GM19397 (cell line): ENCODE results near the gene TUBD1.
A peak's percentile ranks its signal among the peaks of the same experiment; 100 is the strongest.
"Not testable (repeated sequence)": the region's sequence is repeated elsewhere in the genome, so short reads cannot be mapped to it uniquely, and the experiment has no call there.

Source experiments
- ATAC-seq: cut with Tn5 transposase; IDR thresholded peaks from one replicate; pipeline ENCODE4 v1.9.1; 2021; ENCODE audit warnings: mild to moderate bottlenecking, moderate library complexity; ENCODE audit not compliant: unreplicated experiment

TUBD1 gene, protein sequence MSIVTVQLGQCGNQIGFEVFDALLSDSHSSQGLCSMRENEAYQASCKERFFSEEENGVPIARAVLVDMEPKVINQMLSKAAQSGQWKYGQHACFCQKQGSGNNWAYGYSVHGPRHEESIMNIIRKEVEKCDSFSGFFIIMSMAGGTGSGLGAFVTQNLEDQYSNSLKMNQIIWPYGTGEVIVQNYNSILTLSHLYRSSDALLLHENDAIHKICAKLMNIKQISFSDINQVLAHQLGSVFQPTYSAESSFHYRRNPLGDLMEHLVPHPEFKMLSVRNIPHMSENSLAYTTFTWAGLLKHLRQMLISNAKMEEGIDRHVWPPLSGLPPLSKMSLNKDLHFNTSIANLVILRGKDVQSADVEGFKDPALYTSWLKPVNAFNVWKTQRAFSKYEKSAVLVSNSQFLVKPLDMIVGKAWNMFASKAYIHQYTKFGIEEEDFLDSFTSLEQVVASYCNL

DNA sequence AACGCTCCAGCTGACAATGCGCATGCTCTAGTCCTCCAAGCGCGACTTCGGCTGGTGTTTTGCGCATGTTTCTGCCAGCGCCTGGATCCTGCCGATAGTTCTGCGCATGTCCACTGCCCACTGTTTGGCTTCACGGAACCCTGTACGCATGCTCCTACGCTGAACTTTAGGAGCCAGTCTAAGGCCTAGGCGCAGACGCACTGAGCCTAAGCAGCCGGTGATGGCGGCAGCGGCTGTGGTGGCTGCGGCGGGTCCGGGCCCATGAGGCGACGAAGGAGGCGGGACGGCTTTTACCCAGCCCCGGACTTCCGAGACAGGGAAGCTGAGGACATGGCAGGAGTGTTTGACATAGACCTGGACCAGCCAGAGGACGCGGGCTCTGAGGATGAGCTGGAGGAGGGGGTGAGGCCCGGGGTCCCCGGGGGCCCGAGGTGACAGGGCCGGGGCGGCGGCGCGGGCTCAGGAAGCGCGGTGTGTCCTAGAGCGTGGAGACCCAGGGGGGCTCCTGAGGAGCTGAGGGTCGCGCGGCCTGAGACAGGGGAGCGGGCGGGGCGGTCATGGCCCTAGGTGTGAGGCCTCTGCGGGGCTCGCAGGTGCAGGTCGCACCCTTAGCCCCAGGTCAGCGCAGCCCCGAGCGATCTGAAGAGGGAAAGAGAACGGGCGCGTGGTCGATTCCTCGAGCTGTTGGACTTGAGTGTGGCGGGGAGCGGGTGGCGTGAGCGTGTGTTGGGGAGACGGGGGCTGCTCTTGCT is at the start of gene TUBD1, which contains the start of gene RPS6KB1:
Gene TUBD1 (minus strand): TSS at position 20 of the 752 bp plus-strand sequence. CDS start 1,941 bp downstream, outside the sequence.
Gene RPS6KB1 (plus strand): TSS at position 198 of the 752 bp plus-strand sequence. CDS start 64 bp downstream, at position 262.
- ATAC-seq = peak; percentile 90

DNA sequence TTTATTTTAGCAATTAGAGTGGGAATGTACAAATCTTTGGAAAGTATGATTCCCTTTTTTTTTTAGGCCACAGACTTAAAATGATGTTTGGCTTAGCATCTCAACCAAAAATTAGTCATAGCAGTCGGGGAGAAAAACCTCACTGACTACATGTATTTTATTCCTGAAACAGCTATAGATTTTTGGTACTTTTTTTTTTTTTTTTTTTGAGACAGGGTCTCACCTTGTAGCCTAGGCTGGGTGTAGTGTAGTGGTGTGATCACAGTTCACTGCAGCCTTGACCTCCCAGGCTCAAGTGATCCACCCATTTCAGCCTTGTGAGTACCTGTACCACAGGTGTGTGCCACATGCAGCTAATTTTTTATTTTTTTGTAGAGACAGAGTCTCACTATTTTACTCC is 48.4 kb upstream of the TUBD1 start:
- no peak for ATAC-seq

DNA sequence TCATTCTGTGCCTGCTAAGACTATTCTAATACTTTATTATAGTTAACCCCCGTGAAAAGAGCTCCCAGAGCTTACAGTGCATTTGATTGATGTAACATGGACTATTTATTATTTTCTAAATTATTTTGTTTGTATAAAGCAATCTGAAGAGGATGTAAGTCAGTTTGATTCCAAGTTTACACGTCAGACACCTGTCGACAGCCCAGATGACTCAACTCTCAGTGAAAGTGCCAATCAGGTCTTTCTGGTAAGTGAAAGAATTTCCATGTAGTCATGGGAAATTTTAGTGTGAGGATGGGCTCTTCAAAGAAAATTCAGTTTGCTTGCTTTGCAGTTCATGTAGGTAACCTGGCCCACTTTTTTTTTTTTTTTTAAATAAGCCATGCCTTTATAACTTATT is 48.0 kb upstream of the TUBD1 start:
- ATAC-seq = not testable (repeated sequence)

DNA sequence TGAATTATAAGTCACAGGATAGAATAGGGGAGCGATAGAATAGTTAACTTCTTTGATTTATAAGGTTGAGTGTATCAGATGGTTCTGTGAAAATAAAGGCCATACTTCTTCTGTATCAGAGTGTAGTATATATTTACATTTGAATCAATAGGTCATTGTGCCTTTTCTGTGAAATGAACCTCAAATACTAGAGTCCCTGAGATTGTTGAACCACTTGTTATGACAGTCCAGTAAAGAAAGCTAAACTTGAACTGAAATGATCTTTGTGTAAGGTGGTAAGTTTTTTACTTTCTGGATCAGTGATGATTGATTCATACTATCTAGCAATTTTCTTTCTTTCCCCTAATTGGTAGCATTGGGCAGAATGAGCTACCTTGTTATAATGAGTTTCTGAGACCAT is 40.6 kb upstream of the TUBD1 start:
- ATAC-seq = not testable (repeated sequence)

DNA sequence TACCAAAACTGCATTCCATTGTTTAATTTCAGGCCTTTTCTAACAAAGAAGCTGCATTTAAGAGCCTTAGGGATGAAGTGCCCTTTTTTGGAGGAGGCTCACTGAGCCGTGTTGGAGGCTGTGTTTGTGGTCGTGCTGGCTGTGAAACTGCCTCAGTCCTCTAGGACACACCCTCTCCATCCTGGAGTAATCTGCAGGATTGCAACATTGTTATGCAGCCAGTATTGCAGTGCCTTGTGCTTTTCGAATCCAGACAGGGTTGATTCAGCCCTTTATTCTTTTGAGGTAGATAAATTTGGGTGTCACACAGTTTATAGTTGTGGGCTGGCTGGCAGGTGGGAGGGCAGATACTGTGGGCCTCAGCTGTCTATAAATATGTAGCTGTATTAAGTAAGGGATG is 38.0 kb upstream of the TUBD1 start:
- ATAC-seq = not testable (repeated sequence)

DNA sequence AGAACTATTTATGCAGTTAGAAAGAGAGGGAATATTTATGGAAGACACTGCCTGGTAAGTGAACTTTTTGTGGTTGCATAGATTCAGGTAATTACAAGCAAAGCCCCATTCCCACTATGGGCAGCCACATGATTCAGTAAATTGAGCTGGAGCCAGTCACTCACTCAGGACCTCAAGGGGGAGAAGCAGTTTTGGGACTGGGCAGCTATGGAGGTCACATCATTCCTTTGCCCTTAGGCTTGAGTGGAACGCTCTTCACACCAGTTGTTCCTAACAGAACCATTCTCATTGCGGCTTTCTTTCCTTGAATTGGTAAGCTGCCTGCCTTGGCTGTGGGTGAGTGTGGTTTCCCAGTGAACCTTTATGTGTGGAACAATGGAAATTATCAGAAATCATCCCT is 37.4 kb upstream of the TUBD1 start:
- not testable (repeated sequence) for ATAC-seq

DNA sequence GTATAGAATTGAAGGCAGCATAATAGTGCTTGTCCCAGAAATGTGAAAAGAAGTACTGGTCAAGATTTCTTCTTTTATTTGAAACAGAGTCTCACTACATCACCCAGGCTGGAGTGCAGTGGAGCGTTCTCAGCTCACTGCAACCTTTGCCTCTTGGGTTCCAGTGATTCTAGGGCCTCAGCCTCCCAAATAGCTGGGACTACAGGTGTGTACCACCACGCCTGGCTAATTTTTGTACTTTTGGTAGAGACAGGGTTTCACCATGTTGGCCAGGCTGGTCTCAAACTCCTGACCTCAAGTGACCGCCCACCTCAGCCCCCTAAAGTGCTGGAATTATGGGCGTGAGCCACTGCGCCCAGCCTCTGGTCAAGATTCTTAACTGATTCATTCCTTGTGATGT is 27.9 kb upstream of the TUBD1 start:
- not testable (repeated sequence) for ATAC-seq

DNA sequence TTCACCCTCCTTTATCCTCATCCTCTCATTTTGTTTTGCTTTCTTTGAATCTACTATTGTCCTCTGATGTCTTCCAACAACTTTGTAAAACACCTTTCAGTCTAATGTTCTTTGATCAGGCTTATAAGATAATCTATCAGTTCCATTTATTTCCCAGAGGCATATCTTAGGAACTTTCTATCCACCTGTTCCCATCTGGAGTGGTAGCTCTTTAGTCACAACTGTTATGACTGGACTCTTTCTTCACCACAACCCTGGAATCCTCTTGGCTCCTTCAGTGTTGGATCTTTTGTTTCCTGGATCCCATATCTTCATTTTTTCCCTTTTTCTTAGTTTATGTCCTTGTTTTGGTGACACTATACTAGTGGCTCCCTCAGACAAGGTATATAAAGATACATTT is 23.7 kb upstream of the TUBD1 start:
- no peak for ATAC-seq

DNA sequence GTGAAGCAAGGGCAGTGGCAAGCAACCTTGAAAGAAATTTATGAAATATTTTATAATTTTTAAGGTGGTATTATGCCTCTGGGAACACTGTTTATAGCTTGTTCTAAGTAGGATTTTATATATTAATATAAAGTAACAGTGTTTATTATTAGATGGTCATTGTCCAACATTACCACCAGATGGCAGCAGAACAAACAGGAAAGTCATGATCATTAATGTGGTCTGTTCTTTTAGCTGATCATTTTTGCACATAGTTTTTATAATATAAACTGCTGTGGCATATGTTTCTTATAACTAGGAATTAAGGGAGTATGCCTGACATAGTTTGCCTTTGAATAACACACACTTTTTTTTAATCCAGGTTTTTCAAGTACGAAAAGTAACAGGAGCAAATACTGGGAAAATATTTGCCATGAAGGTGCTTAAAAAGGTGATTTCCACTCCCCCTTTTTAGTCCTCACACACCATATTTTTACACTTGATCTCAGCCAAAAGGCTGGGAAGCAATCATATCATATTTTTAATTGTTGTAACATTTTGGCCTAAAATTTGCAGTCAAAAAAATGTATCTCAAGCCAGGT is 21.6 kb upstream of the TUBD1 start:
- no peak for ATAC-seq

DNA sequence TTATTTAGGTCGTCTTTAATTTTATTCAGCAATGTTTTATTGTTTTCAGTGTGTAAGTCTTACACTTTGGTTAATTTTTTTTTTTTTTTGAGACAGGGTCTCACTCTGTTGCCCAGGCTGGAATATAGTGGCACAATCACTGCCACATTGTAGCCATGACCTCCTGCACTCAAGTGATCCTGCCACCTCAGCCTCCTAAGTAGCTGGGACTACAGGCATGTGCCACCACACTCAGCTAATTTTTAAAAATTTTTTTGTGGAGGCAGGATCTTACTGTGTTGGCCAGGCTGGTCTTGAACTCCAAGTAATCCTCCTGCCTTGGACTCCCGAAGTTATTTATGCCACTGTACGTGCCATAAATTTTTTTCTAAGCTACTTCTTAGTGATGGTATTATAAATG is 14.7 kb upstream of the TUBD1 start:
- ATAC-seq = no peak

DNA sequence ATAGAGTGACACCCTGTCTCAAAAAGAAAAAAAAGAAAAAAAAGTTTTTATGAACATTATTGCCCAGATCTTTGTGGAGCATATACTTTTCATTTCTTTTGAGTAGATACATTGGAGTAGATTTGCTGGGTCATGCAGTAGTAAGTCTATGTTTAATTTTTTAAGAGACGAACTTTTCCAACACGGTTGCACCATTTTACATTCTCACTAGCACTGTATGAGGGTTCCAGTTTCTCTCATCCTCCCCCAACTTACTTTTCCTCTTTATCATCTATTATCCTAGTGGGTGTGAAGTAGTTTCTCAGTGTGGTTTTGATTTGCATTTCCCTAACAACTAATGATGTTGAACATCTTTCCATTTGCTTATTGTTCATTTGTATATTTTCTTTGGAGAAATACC is 10.7 kb upstream of the TUBD1 start:
- no peak for ATAC-seq

DNA sequence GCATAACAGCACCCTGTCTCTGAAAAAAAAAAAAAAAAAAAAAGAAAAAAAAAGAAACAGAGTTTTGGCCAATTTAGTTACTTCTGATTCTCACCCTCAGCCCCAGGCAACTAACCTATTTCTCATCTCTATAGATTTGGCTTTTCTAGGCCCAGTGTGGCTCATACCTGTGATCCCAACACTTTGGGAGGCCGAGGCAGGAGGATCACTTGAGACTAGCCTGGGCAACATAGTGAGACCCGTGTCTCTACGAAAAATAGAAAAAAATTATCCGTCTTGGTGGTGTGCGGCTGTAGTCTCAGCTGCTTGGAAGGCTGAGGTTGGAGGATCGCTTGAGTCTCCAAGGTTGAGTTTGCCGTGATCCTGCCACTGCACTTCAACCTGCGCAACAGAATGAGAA is 8.9 kb upstream of the TUBD1 start:
- ATAC-seq = no peak

DNA sequence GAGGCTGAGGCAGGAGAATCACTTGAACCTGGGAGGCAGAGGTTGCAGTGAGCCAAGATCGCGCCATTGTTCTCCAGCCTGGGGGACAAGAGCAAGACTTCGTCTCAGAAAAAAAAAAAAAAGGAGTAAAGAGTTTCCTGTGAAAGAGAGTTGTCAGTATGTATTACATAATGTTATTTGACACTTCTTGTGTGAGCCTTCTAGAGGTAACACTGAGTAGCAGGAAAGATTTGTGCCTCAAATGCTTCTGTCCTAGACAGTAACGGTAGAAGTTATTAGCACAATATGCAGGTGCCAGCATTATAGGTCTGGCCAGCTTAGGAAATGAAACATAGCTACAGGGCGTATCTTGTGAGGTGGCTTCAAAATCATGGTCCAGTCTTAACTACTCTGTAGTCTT is 6.4 kb upstream of the TUBD1 start:
- ATAC-seq = no peak

DNA sequence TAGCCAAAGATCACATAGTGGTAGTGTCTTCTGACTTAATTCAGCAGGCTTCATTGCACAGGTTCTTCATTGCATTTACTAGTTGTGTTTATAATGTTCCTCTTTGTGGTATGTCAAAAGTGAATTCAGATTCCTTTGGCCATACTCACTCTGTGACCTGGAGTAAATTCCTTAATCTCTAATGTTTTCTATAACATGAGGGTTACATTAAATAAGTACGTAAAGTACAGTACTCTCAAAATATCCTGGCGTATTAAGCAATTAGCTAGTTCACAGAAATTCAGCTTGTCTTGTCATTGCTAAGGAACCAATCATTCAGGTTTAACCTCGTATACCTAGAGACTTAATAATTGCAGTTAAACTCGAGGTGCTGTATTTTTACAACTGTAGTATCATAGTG is 4.3 kb upstream of the TUBD1 start:
- no peak for ATAC-seq

DNA sequence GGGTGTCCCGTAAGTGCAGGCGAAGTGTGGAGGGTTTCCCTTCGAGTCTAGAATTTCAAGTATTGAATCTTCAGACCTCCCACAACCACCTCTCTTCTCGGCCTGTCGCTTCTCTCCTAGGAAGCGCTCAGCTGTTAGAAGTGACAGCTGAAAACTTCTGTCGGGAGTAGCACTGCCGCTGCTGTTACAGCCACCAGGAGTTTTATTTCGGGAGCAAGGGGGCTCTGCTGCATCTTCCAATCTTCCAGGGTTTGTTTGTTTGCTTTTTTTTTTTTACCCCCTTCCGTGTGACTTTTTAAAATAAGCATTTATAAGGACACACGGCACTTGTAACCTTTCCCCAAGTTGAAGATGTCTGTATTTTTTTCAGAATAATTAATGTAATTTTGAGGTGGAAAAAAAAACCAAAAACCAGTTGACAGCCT is 945 bp upstream of the TUBD1 start:
- ATAC-seq = no peak

DNA sequence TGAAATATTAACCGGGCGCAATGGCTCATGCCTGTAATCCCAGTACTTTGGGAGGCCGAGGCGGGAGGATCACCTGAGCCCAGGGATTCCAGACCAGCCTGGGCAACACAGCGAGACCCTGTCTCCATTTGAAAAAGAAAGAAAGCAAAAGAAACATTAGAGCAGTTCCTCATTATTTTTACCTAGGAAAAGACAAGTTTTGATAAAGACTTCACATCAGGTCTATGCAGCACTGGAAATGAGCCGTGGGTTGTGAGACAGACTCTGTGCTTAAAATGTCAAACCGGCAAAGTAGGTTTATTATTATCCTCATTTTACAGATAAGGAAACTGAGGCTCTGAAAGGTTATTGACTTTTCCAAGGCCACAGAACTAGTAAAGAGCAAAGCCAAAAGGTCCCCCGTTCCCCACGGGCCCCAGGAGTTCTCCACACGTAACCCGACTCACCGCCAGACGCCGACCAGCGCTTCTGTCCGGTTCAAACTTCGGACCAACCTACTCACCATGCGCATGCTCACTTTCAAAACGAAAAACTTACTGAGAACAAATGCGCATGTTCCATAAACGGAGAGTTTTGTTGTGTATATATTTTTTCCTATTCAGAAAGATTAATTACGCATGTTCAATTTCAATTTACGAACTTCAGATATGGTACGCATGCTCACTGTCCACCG is 356 bp downstream of the TUBD1 start:
- peak; percentile 49 for ATAC-seq

DNA sequence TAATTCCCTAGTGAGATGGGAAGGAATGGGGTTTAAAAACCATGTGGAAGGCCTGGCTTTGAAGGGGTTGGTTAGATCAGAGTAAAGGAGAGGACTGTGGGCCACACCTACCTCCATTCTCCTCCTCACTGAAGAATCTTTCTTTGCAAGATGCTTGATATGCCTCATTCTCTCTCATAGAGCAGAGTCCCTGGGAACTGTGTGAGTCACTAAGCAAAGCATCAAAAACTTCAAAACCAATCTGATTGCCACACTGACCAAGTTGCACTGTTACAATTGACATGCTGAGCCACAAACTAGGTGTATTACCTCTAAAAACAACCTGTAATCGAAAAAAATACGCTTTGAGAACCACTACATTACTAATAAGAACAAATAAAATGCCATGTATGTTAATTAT is 2.0 kb downstream of the TUBD1 start:
- ATAC-seq = no peak

DNA sequence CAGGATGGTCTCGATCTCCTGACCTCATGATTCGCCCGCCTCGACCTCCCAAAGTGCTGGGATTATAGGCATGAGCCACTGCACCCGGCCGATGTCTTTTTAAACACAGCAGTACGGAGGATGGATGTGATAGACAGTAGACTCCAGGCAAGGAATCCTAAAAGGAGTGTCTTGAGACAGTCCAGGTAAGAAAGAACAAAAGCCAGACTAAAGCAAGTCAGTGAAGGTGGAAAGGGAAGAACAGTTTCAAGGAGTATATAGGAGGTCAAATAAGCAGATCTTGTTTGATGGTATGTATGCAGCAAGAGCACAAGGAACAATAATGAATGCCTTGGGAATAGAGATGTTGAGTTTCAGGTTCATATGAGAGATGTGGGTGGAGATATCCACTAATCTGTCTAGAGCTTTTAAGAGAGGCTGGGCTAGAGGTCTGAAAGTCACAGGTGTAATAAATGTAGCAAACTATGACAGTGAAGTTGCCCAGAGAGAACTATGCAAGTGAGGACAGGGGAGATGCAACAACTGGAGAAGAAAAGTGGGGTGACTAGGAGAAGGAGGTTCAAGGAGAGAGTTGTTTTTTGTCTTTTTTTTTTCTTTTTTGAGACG is 4.5 kb downstream of the TUBD1 start:
- no peak for ATAC-seq

DNA sequence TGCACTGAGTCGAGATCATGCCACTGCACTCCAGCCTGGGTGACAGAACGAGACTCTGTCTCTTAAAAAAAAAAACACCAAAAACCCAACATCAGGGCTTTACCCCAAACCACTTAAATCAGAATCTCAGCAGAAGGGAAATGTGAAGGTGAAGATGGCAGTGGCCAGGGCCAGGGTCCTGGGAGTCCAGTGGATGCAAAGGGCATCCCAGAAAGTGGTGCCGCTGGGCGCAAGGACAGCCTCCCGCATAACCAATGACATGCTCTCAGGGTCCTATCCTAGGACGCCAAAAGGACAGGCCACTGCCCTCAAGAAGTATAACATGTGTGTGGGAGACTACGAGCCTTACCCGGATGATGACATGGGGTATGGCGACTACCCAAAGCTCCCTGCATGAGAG is 7.9 kb downstream of the TUBD1 start:
- ATAC-seq = no peak

DNA sequence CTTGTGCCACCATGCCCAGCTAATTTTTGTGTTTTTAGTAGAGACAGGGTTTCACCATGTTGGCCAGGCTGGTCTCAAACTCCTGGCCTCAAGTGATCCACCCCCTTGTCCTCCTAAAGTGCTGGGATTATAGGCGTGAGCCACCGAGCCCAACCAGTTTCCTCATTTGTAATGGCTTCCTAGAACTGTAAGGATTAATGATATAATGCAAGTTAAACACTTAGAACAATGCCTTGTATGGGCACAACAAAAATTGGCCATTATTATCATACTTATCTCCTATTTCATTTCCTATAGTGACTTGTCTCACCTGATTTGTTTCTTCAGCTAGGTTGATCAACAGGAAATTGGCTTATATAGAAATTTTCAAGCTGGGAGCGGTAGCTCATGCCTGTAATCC is 14.1 kb downstream of the TUBD1 start:
- ATAC-seq = no peak

DNA sequence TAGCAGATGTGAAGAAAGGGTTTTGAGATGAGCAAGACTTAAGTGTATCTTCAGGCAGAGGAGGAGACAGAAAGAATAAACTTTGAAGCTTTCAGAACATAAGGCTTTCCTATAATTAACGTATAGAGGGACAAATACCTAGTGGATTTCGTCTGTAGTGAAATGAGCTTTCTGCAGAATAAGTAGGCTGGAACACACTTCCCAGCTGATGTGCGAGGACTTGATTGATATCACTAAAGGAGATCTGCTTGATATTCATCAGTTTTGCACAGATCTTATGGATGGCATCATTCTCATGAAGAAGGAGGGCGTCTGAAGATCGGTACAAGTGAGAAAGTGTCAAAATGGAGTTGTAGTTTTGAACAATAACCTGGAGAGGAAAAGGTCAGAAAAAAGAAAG is 14.8 kb downstream of the TUBD1 start:
- ATAC-seq = no peak
